HG02623 (cell line): ENCODE results near the gene NTN1.

Experiments
- ATAC-seq: cut with Tn5 transposase; IDR thresholded peaks from one replicate; pipeline ENCODE4 v1.9.1; 2021; ENCODE audit warnings: moderate library complexity; ENCODE audit not compliant: unreplicated experiment

Gene NTN1

DNA sequence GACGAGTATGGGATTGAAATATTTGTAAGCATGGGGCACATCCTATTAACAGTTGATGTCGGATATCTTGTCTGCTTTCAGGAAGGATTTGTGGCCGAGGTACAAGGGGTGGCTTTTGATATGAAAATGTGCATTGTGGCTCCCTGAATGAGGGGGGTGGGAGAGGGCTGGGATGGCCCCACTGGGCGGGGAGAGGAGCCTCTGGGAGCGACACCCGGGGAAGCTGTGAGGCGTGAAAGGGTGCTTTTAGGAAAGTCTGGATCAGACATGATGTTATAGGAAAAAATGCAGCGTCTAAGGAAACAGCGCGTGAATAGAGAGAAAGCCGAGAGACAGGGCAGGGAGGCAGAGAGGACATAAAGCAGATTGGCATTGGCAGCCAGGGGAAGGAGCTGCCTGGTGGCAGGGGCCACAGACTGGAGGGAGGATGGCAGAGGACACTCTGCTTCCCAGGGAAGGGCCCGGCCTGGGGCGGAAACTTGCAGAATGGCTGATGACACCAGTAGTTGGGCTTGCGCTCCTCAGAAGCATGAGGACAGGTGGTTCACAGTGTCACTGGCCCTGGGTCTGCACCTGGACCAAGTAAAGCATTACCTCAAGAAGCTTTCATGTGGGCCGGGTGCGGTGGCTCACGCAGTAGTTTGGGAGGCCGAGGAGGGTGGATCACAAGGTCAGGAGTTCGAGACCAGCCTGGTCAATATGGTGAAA is 95.7 kb downstream of the NTN1 start:
- ATAC-seq = no peak

DNA sequence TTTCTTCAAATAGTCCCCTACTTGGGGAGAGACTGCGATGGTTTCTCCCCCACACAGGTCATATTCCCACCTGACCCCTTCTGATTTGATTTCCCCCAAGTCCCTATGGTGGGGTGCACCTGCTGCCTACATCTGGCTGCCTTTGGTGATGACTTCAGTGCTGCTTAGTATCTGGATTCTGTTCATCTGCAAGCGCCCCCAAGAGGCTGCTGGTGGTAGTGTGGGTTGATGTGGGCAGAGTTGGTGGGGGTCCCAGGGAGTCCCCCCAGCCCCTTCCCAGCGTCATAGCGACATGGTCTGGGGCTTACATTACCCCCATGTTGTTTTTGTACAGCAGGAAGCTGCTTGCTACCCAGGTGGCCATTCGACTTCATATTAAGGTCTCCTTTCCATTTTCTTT is 99.2 kb downstream of the NTN1 start:
- ATAC-seq = no peak

DNA sequence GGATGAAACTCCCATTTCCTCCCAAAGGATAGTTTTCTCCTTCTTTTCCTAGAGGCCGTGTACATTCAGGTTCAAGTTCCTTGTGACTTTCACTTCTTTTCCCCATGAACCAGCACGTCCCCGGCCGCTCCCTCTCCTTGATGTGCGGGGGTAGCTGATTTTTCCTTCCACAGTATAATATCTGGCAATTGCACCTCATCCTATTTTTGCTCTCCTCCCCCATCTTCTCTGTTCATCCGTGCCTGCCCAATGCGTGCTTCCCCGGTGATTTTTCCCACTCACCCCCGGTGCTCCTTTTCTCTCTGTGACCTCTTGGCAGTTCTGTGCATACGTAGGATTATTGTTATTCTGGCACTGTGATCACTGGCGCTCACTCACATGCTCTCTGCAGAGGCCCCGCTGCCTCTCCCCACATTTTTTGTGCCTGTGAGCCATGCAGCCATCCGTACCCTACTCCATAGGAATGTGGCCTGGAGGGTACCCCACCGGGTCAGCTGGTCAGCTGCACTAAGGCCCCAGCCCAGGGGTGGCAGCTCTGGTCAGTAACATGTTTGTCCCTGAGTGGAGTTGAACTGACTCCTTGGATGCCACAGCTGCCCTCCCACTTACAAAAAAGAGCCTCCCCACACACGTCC is 100.0 kb downstream of the NTN1 start:
- ATAC-seq = no peak

DNA sequence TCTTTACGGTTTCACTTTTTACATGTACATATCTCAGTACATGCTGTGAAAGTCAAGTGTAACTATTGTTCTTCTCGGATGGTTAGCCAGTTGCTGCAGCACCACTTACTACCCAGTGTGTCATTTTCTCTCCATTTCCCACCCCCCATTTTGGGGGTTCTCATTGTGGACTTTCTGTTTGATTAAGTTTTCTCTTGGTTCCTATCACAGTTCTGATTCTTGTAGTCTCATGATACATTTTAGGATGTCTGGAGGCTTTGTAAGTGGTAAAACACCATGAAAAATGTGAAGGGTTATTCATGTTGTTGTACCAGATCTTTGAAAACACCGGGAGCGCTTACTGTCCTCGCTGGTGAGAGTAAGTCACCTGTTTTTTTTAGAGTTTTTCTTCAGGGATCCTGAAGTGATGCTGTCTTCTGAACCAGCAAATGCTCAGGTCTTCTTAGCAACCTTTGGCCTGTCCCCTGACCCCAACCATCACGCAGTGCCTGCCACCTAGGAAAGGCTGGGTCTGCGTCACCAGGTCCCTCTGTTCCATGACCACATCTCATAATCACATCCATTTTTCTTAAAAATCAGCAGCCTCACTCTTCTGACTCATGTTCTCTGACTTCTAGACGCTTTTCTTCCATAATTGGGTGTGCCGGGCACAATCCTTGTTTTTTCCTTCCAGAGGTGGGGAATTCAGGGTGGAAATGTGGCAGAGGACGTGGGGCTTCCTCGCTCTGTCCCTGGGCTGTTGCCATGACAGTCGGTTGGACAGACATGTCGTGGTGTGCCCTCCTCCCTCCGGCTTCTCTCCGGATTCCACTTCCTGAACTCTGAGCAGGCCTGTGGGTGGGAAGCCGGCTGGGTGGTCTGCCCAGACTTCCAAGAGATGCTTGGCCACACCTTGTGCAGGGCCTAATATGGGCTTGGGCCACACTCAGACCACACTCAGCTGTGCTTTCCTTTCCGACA is 102.6 kb downstream of the NTN1 start:
- no peak for ATAC-seq

GRCh38 chr17:9124554-9124935 is 103.2 kb downstream of the NTN1 start:
- ATAC-seq = no peak

- ATAC-seq = no peak
Measured at GRCh38 chr17:9125722-9126121, 104.4 kb downstream of the NTN1 start.

DNA sequence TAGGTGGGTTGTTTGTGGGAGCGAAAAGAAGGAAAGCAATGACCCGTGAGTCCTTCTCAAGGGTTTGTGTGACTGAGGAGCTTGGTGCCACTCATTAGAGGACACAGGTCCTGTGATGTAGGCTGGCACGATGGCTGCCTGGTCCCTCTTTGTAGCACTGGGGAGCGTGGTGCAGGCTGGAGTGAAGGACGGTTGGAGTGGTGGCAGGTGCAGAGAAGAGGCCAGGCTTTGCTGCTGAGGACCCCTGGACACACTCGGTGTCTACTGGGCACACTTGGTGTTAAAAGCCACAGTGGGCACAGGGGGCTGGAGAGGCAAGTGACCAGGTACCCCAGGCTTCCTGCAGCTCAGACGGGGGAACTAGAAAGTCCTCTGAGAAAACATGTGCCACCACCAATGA is 106.0 kb downstream of the NTN1 start:
- ATAC-seq = no peak

- no peak for ATAC-seq
Measured at GRCh38 chr17:9131371-9131770, 110.1 kb downstream of the NTN1 start.

GRCh38 chr17:9132291-9132690 is 111.0 kb downstream of the NTN1 start:
- no peak for ATAC-seq

GRCh38 chr17:9132944-9133610 is 111.8 kb downstream of the NTN1 start:
- no peak for ATAC-seq

GRCh38 chr17:9138161-9138717 is 116.9 kb downstream of the NTN1 start:
- no peak for ATAC-seq

GRCh38 chr17:9139695-9140094 is 118.4 kb downstream of the NTN1 start:
- no peak for ATAC-seq

- ATAC-seq = no peak
Measured at GRCh38 chr17:9140550-9141424, 119.5 kb downstream of the NTN1 start.

DNA sequence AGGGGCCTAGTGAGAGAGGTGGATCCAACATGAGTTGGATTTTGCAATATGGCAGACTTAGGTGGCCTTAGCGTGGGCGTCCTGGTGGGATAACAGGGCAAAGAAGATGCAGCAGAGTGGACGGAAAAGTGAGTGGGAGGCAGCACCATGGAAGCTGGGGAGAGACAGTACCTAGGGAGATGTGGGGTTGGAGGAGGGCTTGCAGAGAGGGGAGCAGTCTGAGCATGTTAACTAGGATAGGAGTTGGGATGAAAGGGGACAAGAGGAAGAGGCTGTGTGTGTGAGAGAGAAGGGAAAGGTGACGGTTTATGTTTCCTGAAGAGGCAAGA is 120.1 kb downstream of the NTN1 start:
- no peak for ATAC-seq

- ATAC-seq = no peak
Measured at GRCh38 chr17:9142772-9143494, 121.6 kb downstream of the NTN1 start.

DNA sequence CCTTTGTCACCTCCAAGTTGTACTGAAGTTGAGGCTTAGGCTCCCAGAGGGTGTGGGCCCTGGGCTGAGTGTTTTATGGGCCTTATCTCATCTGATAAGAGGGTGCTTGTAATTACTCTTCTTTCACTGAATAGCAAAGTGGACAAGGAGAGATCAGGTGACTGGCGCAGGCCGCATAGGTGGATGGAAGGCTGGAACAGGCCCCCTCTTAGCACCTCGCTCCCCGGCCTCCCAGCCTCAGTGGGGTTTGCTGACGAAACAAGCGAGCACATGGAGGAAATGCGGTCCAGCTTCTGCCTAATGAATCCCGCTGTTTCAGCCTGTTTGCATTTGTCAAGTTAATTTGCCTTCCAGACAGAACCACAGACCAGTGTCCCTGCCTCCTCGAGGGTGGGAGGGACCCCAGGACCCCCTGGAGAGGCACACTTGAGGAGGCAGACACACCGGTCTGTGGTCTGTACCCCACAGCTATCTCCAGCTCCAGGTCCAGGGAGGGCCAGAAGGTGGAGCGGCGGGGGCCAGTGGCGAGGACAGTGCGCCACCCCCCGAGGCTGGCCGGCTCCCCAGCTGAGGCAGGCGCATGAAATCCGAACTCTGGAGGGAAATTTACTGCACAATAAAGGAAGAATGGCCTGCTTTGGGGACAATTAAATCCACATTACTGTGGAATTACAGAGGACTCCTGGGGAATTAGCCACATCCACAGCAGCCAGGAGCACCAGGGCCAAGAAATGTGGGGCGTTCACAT is 123.4 kb downstream of the NTN1 start:
- ATAC-seq = no peak

GRCh38 chr17:9146064-9146463 is 124.8 kb downstream of the NTN1 start:
- ATAC-seq = no peak

DNA sequence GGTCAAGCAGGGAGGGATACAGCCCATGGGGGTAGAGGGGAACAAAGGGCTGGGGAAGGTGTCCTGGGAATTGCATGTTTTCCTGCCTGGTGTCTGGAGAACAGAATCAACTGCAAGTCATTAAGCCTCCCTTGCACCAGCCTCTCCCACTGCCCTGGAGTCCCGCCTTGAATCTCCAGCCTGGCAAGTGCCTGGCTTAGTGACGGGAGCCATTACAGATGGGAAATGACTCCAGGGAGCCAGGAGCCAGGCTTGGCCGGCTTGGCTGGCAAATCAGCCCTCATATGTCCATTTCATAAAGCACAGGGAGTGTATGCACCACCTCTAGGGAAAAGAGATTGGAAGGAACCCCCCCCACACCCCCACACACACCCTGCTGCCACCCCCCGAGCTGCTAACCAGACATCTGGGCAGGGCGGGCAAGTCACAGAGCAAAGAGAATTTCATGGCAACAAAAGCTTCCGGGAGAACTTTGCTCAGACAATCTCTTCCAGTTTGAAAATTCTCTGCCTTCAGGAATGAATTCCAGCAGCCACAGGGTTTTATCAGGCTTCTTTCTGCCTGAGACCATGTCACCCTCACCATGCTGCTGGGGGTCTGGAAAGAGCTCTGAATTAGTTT is 127.7 kb downstream of the NTN1 start:
- no peak for ATAC-seq
